OCI-LY3 (cell line): ENCODE measurements around the gene SPINK6.

Source experiments
- EZH2phosphoT487 ChIP-seq: fragments of 200-600 bp; shearing (Covaris generic); IDR thresholded peaks from 2 replicates; pipeline ENCODE4 v1.6.1; 2018; ENCODE audit warnings: antibody characterized with exemption, mixed run types, low read depth
- TF ChIP-seq, protein P1 (sequence below): fragments of 200-600, 300-600 bp; sonication (generic); IDR thresholded peaks from 2 replicates; pipeline ENCODE4 v1.5.1; 2014; ENCODE audit warnings: antibody characterized with exemption, low read length, low read depth

DNA sequence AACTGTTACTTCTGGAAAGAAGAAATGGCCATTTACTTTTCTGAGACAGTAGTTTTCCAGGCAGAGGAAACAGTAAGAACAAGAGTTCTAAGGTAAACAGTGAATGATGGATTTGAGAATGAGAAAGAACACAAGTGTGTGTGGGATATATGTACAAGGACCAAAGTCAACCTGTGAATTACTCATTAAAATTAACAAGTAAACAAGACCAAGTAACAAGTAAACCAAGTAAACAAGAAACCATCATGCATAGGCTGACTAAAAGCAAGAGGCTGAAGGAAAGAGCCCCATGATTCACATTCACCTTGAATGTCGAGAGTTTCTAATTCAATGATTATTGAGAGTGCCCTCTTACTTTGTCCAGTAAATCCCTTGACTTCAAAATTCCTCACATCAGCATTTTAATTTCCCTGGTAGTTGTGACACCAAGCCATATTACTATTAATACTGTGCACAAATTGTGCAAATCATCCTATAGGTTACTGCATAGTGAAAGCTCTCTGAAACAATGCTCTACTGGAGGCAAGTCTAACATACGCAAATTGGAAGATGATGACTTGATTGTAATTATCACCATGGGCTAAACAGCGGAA lies 25.6 kb downstream of the SPINK6 start:
- TF ChIP-seq, protein P1, sequence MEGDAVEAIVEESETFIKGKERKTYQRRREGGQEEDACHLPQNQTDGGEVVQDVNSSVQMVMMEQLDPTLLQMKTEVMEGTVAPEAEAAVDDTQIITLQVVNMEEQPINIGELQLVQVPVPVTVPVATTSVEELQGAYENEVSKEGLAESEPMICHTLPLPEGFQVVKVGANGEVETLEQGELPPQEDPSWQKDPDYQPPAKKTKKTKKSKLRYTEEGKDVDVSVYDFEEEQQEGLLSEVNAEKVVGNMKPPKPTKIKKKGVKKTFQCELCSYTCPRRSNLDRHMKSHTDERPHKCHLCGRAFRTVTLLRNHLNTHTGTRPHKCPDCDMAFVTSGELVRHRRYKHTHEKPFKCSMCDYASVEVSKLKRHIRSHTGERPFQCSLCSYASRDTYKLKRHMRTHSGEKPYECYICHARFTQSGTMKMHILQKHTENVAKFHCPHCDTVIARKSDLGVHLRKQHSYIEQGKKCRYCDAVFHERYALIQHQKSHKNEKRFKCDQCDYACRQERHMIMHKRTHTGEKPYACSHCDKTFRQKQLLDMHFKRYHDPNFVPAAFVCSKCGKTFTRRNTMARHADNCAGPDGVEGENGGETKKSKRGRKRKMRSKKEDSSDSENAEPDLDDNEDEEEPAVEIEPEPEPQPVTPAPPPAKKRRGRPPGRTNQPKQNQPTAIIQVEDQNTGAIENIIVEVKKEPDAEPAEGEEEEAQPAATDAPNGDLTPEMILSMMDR: no peak
- TF ChIP-seq EZH2phosphoT487: no peak
